OCI-LY7 (cell line): ENCODE data around the gene MAT1A.

Experiments used
- EZH2phosphoT487 ChIP-seq: fragments of 200-600 bp; sonication (generic); IDR thresholded peaks from 2 replicates; pipeline ENCODE4 v1.6.1; 2018; ENCODE audit warnings: low read depth, borderline replicate concordance, mild to moderate bottlenecking, mixed run types, antibody characterized with exemption, low read length, moderate library complexity, mixed read lengths
- TF ChIP-seq, protein P1 (sequence below): fragments of 200-600 bp; sonication (generic); conservative IDR thresholded peaks from 2 replicates; pipeline ENCODE4 v1.5.1; 2014; ENCODE audit warnings: mild to moderate bottlenecking, antibody characterized with exemption, low read length, moderate library complexity, mixed read lengths

DNA sequence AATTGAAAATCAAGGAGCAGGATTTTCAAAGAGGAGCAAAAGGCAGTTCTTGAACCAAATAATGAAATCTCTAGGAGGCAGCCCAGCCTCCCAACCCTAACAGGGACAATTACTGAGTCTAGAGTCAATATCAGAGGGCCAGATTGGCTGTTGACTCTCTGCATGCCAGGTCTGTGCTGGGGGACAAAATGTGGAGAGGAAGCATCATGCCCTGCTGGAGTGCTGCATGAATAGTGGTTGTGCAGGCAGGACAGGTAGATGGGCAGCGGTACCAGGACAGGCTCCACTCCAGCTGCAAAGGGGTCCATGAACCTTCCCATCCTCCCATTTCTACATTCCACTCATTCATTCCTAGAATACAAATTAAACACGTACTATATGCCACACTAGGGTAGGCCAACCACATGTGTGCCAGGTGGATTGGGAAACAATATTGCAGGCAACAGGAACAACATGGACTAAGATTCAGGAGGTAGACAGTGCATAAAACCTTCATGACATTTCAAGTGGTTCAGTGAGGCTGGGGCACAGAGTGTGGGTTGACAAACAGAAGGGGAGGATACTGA, 30.4 kb upstream of the MAT1A start:
- TF ChIP-seq, protein P1, sequence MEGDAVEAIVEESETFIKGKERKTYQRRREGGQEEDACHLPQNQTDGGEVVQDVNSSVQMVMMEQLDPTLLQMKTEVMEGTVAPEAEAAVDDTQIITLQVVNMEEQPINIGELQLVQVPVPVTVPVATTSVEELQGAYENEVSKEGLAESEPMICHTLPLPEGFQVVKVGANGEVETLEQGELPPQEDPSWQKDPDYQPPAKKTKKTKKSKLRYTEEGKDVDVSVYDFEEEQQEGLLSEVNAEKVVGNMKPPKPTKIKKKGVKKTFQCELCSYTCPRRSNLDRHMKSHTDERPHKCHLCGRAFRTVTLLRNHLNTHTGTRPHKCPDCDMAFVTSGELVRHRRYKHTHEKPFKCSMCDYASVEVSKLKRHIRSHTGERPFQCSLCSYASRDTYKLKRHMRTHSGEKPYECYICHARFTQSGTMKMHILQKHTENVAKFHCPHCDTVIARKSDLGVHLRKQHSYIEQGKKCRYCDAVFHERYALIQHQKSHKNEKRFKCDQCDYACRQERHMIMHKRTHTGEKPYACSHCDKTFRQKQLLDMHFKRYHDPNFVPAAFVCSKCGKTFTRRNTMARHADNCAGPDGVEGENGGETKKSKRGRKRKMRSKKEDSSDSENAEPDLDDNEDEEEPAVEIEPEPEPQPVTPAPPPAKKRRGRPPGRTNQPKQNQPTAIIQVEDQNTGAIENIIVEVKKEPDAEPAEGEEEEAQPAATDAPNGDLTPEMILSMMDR, result no peak
- TF ChIP-seq EZH2phosphoT487, result no peak
